Measurements from ENCODE around the gene FOXP1.
"Not testable (repeated sequence)": the region's sequence is repeated elsewhere in the genome, so short reads cannot be mapped to it uniquely, and the experiment has no call there.

The FOXP1 gene

DNA sequence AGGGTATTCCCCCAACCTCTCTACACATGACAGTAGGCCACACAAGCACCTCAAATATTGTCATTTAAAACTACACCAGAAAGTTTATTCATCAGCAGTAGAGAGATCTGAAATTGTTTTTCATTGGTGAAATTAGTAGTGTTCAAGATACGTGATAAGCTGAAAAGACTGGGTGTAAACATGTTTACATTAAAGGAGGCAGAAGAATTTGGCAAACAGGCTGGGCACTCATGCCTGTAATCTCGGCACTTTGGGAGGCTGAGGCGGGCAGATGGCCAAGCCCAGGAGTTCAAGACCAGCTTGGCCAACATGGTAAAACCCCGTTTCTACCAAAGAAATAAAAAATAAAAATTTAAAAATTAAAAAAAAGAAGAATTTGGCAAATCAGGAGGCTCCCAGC is 255.6 kb downstream of the FOXP1 start:
- peaks cover 3% of the 10 kb centered on the region for H3K4me1 ChIP-seq (ENCODE audit: insufficient read depth, poor library complexity, severe bottlenecking)
- no peak overlapping the region for H3K4me3 ChIP-seq (ENCODE audit: severe bottlenecking)
- H3K36me3 ChIP-seq (ENCODE audit: low read depth), result 0 out of 2 replicates have a peak, but pooled peaks cover 3% of the 10 kb centered on the region
- TF ChIP-seq, protein P1, sequence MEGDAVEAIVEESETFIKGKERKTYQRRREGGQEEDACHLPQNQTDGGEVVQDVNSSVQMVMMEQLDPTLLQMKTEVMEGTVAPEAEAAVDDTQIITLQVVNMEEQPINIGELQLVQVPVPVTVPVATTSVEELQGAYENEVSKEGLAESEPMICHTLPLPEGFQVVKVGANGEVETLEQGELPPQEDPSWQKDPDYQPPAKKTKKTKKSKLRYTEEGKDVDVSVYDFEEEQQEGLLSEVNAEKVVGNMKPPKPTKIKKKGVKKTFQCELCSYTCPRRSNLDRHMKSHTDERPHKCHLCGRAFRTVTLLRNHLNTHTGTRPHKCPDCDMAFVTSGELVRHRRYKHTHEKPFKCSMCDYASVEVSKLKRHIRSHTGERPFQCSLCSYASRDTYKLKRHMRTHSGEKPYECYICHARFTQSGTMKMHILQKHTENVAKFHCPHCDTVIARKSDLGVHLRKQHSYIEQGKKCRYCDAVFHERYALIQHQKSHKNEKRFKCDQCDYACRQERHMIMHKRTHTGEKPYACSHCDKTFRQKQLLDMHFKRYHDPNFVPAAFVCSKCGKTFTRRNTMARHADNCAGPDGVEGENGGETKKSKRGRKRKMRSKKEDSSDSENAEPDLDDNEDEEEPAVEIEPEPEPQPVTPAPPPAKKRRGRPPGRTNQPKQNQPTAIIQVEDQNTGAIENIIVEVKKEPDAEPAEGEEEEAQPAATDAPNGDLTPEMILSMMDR (IDR thresholded peaks at IDR 0.05; ENCODE audit: poor library complexity, severe bottlenecking), result no peak
- no peak for DNase-seq (ENCODE audit: low spot score)
- H3K27ac ChIP-seq (ENCODE audit: poor library complexity, severe bottlenecking), result no peak overlapping the region
- ATAC-seq (ENCODE audit: low read depth), result no peak
- H3K9me3 ChIP-seq (ENCODE audit: severe bottlenecking), result no peaks in the 10 kb centered on the region
- no peaks in the 10 kb centered on the region for H3K27me3 ChIP-seq (ENCODE audit: insufficient read depth, poor library complexity, severe bottlenecking)

DNA sequence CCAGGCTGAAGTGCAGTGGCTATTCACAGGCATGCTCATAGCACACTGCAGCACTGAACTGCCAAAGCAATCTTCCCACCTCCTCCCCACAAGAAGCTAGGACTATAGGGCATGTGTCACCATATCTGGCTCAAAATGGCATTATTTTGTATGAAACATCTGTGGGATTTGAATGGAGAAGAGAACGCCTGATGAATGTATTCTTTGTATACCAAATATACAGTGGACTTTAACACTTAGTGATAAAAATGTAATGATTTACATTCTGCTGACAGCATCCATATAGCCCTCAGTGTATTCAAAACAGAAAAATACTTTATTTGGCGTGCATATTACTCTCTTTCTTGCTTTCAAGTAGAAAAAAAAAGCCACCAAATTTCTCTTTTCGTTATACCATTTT is 257.8 kb downstream of the FOXP1 start:
- Histone ChIP-seq H3K4me3 (ENCODE audit: severe bottlenecking) (no peak overlapping the region), H3K9me3 (ENCODE audit: severe bottlenecking) (no peaks in the 10 kb centered on the region), H3K27ac (ENCODE audit: poor library complexity, severe bottlenecking) (no peak overlapping the region), H3K27me3 (ENCODE audit: insufficient read depth, poor library complexity, severe bottlenecking) (no peaks in the 10 kb centered on the region), H3K36me3 (ENCODE audit: low read depth) (0 out of 2 replicates have a peak, but pooled peaks cover 3% of the 10 kb centered on the region), H3K4me1 (ENCODE audit: insufficient read depth, poor library complexity, severe bottlenecking) (peaks cover 3% of the 10 kb centered on the region)
- TF ChIP-seq, protein P1 (IDR thresholded peaks at IDR 0.05; ENCODE audit: poor library complexity, severe bottlenecking), result no peak
- no peak for DNase-seq (ENCODE audit: low spot score)
- ATAC-seq (ENCODE audit: low read depth), result no peak

DNA sequence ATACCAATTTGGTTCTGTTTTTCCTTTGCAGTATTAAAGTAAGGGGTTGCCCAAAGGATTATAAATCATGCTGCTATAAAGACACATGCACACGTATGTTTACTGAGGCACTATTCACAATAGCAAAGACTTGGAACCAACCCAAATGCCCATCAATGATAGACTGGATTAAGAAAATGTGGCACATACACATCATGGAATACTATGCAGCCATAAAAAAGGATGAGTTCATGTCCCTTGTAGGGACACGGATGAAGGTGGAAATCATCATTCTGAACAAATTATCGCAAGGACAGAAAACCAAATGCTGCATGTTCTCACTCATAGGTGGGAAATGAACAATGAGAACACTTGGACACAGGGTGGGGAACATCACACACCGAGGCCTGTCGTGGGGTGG is 259.3 kb downstream of the FOXP1 start:
- not testable (repeated sequence) for H3K4me3 ChIP-seq (ENCODE audit: severe bottlenecking); H3K36me3 ChIP-seq (ENCODE audit: low read depth); ATAC-seq (ENCODE audit: low read depth); DNase-seq (ENCODE audit: low spot score); H3K4me1 ChIP-seq (ENCODE audit: insufficient read depth, poor library complexity, severe bottlenecking); H3K27me3 ChIP-seq (ENCODE audit: insufficient read depth, poor library complexity, severe bottlenecking); H3K9me3 ChIP-seq (ENCODE audit: severe bottlenecking); H3K27ac ChIP-seq (ENCODE audit: poor library complexity, severe bottlenecking)

DNA sequence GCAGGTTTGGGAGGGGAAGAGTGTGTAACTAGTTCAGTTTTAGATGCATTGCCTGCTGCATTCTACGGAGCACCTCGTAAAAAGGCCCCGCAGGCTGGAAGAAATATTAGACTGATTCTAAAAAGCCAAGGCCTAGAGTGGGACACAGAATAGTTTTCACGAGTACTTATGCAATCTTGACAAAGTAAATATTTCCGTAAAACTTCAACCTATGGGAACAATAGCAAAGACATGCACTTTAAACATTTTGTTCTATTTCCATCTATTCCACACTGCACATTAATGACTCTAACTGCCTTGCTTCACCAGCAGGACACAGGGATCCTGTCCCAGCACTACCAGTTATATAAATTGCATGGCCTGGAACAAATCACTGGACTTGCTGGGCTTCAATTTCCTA is 260.0 kb downstream of the FOXP1 start:
- no peak overlapping the region for H3K27ac ChIP-seq (ENCODE audit: poor library complexity, severe bottlenecking)
- no peak overlapping the region for H3K4me3 ChIP-seq (ENCODE audit: severe bottlenecking)
- TF ChIP-seq, protein P1 (IDR thresholded peaks at IDR 0.05; ENCODE audit: poor library complexity, severe bottlenecking), result no peak
- ATAC-seq (ENCODE audit: low read depth) (no peak), DNase-seq (ENCODE audit: low spot score) (no peak)
- H3K9me3 ChIP-seq (ENCODE audit: severe bottlenecking), result no peaks in the 10 kb centered on the region
- H3K27me3 ChIP-seq (ENCODE audit: insufficient read depth, poor library complexity, severe bottlenecking), result no peaks in the 10 kb centered on the region
- H3K4me1 ChIP-seq (ENCODE audit: insufficient read depth, poor library complexity, severe bottlenecking), result no peaks in the 10 kb centered on the region
- H3K36me3 ChIP-seq (ENCODE audit: low read depth), result no peaks in the 10 kb centered on the region

DNA sequence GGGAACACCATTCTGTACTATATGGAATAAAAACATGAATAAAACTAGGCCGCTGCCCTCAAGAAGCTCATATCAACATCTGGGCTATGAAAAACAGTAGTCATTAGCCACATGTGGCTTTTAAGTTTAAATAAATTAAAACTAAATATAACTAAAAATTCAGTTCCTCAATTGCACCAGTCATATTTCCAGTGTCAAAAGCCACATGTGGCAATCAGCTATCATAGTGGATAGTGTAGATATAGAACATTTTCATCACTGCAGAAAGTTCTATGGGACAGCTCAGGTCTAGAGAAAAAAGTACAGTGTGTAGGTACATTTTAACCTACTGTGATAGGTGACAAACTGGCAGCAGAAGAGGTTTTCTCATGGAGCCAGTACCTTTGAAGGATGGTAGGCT is 261.4 kb downstream of the FOXP1 start:
- DNase-seq (ENCODE audit: low spot score) (no peak), ATAC-seq (ENCODE audit: low read depth) (no peak)
- Histone ChIP-seq H3K27ac (ENCODE audit: poor library complexity, severe bottlenecking) (no peak overlapping the region), H3K9me3 (ENCODE audit: severe bottlenecking) (no peaks in the 10 kb centered on the region), H3K36me3 (ENCODE audit: low read depth) (no peaks in the 10 kb centered on the region), H3K4me1 (ENCODE audit: insufficient read depth, poor library complexity, severe bottlenecking) (no peaks in the 10 kb centered on the region), H3K27me3 (ENCODE audit: insufficient read depth, poor library complexity, severe bottlenecking) (no peaks in the 10 kb centered on the region), H3K4me3 (ENCODE audit: severe bottlenecking) (no peak overlapping the region)
- TF ChIP-seq, protein P1 (IDR thresholded peaks at IDR 0.05; ENCODE audit: poor library complexity, severe bottlenecking), result no peak
